Measurements from ENCODE around the gene LGALS7.
A peak's percentile ranks its signal among the peaks of the same experiment; 100 is the strongest.
"Not testable (repeated sequence)": the region's sequence is repeated elsewhere in the genome, so short reads cannot be mapped to it uniquely, and the experiment has no call there.

Gene LGALS7

GRCh38 chr19:38770949-38771275, 2.4 kb downstream of the LGALS7 start:
- not testable (repeated sequence) for DNase-seq (ENCODE audit: low read depth)

- not testable (repeated sequence) for DNase-seq (ENCODE audit: low read depth)
Measured at GRCh38 chr19:38770228-38770948, 2.9 kb downstream of the LGALS7 start.

- peak; percentile 74 for DNase-seq (ENCODE audit: low read depth)
Measured at GRCh38 chr19:38769635-38770211, 3.6 kb downstream of the LGALS7 start.

- DNase-seq (ENCODE audit: low read depth): no peak
Measured at GRCh38 chr19:38766276-38767047, 6.9 kb downstream of the LGALS7 start.

GRCh38 chr19:38765214-38765613, 8.1 kb downstream of the LGALS7 start:
- DNase-seq (ENCODE audit: low read depth): no peak

GRCh38 chr19:38763795-38764220, 9.5 kb downstream of the LGALS7 start:
- DNase-seq (ENCODE audit: low read depth): no peak

- not testable (repeated sequence) for DNase-seq (ENCODE audit: low read depth)
Measured at GRCh38 chr19:38761884-38762389, 11.4 kb downstream of the LGALS7 start.

GRCh38 chr19:38760805-38761517, 12.4 kb downstream of the LGALS7 start:
- DNase-seq (ENCODE audit: low read depth): not testable (repeated sequence)

- DNase-seq (ENCODE audit: low read depth): no peak
Measured at GRCh38 chr19:38759590-38760003, 13.7 kb downstream of the LGALS7 start.

GRCh38 chr19:38754196-38754595, 19.1 kb downstream of the LGALS7 start:
- DNase-seq (ENCODE audit: low read depth): not testable (repeated sequence)

GRCh38 chr19:38753783-38754182, 19.5 kb downstream of the LGALS7 start:
- not testable (repeated sequence) for DNase-seq (ENCODE audit: low read depth)

- DNase-seq (ENCODE audit: low read depth): no peak
Measured at GRCh38 chr19:38745316-38745715, 28.0 kb downstream of the LGALS7 start.

GRCh38 chr19:38744874-38745273, 28.4 kb downstream of the LGALS7 start:
- DNase-seq (ENCODE audit: low read depth): no peak

- DNase-seq (ENCODE audit: low read depth): no peak
Measured at GRCh38 chr19:38744298-38744681, 29.0 kb downstream of the LGALS7 start, which contains the start of gene CAPN12. Gene CAPN12 (minus strand): TSS chr19:38744474. CDS start chr19:38744165, 309 bp downstream.

GRCh38 chr19:38743394-38744297, 29.7 kb downstream of the LGALS7 start:
- DNase-seq (ENCODE audit: low read depth): no peak

- no peak for DNase-seq (ENCODE audit: low read depth)
Measured at GRCh38 chr19:38742906-38743305, 30.4 kb downstream of the LGALS7 start.

GRCh38 chr19:38742296-38742695, 31.0 kb downstream of the LGALS7 start:
- no peak for DNase-seq (ENCODE audit: low read depth)

- no peak for DNase-seq (ENCODE audit: low read depth)
Measured at GRCh38 chr19:38741670-38742069, 31.6 kb downstream of the LGALS7 start.

GRCh38 chr19:38740932-38741331, 32.4 kb downstream of the LGALS7 start:
- DNase-seq (ENCODE audit: low read depth): no peak

- no peak for DNase-seq (ENCODE audit: low read depth)
Measured at GRCh38 chr19:38740257-38740592, 33.1 kb downstream of the LGALS7 start.

Data from T-helper 22 cell (primary cell).